AG08396 (cell line): ENCODE results near the gene STOX1.
"Not testable (repeated sequence)": the region's sequence is repeated elsewhere in the genome, so short reads cannot be mapped to it uniquely, and the experiment has no call there.

Source experiments
- DNase-seq: peaks from one replicate; pipeline ENCODE4 v3.0.0; 2012; ENCODE audit warnings: low spot score, mixed read lengths

STOX1 gene

GRCh38 chr10:68828833-68829232 lies 1.5 kb downstream of the STOX1 start:
- no peak for DNase-seq

DNA sequence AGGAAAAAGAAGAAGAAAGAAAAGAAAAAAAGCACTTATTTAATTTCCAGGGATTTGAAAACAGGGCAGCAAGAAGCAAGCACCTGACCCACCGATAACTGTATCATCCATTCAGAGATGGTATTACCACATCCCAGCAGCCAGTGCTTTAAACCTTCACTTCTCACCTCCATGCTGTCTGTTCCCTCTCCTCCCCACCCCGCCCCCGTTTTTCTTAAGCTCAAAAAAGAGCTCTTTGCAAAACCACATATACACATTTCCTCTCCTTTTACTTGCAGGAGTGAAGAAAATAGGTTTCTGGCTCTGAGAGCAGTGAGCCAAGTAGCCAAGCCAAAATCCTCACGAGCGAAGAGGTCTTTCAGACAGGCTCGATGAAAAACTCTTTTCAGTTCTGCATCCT lies 2.2 kb downstream of the STOX1 start:
- no peak for DNase-seq

- DNase-seq: no peak
These were observed 2.6 kb downstream of the STOX1 start for GRCh38 chr10:68829952-68830351.

DNA sequence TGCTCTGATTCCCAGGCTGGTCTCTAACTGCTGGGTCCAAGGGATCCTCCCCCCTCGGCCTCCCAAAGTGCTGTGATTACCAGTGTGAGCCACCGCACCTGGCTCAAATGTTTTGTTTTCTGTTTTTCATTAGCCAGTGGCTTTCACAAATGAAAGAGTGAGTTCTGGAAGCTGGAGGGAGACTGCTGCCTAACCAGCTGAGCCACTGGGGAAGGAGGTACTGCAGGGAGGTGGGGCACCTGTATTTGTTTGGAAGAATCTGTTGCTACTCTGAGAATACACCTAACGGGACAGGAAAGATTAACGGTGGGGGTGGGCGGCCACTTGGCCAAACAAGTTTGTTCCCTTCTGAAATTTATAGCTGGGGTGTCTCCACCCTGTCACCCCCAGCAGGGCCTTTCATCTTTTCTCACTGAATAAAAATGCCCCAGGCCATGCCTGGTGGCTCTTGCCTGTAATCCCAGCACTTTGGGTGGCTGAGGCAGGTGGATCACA lies 4.7 kb downstream of the STOX1 start:
- DNase-seq: no peak

- no peak for DNase-seq
These were observed 5.3 kb downstream of the STOX1 start for GRCh38 chr10:68832601-68833000.

GRCh38 chr10:68837626-68838322 lies 10.4 kb downstream of the STOX1 start:
- DNase-seq: no peak

DNA sequence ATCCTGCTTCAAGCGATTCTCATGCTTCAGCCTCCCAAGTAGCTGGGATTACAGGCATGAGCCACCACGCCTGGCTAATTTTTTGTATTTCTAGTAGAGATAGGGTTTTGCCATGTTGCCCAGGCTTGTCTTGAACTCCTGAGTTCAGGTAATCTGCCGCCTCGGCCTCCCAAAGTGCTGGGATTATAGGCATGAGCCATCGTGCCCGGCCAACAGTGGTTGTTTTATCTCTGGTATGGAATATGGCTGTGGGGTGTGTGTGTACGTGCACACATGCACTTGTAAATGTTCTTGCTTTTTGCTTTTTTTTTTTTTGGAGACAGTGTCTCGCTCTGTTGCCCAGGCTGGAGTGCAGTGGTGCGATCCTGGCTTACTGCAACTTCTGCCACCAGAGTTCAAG lies 13.3 kb downstream of the STOX1 start:
- DNase-seq: not testable (repeated sequence)

DNA sequence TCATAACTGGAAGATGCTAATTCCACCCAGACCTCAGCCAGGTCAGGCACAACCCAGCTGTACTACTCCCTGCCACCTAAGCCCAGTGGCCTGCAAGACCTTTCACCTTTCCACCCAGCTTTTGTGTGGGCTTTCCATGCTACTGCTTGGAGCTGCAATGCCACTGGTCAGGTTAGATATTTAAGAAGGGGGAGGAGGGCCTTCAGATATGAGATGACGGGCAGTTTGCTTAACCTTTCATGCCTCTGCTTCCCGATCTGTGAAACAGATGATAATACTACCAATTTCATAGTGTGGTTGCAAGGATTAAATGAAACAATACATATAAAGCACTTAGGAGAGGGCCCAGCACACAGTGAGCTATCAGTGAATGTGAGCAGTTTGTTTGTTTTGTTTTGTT lies 20.9 kb downstream of the STOX1 start:
- no peak for DNase-seq

GRCh38 chr10:68848806-68849205 lies 21.5 kb downstream of the STOX1 start:
- no peak for DNase-seq

DNA sequence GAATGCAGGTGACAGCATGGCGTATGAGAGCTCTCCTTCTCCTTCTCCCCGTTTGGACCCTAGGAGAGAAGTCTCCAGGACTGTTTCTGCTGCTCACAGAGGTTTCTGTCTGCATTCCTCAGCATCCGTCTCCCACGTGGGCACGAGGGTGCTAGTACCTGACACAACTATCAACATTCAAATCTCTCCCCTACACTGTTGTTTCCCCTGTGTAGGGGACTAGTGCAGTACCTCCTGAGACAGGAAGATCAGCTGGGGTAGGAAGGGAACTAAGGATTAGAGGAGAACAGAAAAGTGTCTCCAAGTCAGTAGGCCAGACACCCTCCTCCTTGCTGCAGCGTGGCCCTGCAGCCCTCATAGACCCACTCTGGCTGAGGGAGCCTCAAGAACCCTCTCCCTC lies 29.0 kb downstream of the STOX1 start:
- DNase-seq: no peak

- no peak for DNase-seq
These were observed 29.7 kb downstream of the STOX1 start for GRCh38 chr10:68857005-68857404.

GRCh38 chr10:68861253-68861652 lies 33.9 kb downstream of the STOX1 start:
- no peak for DNase-seq

GRCh38 chr10:68864611-68865010 lies 37.3 kb downstream of the STOX1 start:
- DNase-seq: no peak

DNA sequence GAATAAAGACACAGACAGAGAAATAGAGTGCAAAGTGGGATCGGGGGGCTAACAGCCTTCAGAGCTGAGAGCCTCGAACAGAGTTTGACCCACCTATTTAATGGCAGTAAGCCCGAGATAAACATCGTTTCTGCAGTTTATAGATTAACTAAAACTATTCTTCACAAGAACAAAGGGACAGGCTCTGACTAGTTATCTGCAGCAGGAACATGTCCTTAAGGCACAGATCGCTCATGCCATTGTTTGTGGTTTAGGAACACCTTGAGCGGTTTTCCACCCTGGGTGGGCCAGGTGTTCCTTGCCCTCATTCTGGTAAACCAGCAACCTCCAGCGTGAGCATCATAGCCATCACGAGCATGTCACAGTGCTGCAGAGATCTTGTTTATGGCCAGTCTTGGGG lies 40.8 kb downstream of the STOX1 start:
- DNase-seq: not testable (repeated sequence)

- DNase-seq: no peak
These were observed 42.3 kb downstream of the STOX1 start for GRCh38 chr10:68869623-68870022.

DNA sequence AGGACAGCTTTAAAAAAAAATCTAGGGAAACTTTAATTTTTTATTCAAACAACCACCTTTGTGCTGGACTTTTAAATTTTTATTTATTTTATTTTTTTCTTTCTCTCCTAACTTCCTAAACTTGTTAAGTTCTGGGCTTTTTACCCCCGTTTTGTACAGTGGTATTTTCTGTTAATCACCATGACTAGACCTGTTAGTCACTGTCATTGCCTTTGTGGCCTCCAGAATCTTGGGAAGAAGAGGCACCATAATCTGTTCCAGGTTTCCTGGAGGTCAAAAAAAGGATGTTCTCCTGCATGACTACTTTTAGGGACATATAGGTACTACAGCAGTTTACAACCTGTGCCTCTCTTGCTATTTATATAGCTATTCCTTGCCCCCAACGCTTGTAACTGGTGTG lies 42.7 kb downstream of the STOX1 start:
- DNase-seq: no peak

GRCh38 chr10:68870545-68871104 lies 43.3 kb downstream of the STOX1 start:
- no peak for DNase-seq

DNA sequence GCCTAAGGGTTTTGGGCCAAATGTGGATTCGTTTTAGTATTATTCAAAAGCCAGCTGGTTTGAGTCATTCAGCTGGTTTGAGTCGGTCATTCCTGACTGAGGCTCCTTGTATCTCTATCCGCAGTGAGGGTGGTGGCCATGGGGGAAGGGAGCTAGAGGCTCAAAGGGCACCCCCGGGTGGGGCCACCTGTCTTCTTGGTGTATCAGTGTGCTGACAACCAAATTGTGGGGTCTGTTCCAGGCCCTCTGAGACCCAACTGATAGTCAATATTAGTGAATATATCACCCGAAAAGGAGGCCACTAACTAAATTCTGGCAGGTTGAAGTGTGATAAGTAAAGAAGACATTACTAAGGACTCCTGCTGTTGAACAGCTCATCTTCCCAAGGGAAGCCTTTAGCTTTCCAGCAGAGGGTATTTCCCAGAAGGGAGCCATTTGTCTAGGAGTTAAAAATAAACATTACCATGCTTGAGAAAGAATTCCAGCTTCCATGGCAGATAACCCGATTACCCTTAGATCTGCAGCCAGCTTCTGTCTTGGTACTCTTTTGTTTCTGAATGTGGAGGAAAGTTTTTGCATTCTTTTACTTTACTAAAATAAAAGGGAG lies 43.9 kb downstream of the STOX1 start:
- no peak for DNase-seq

- DNase-seq: no peak
These were observed 44.5 kb downstream of the STOX1 start for GRCh38 chr10:68871731-68872342.

- no peak for DNase-seq
These were observed 49.2 kb downstream of the STOX1 start for GRCh38 chr10:68876246-68877138.

- DNase-seq: no peak
These were observed 50.3 kb downstream of the STOX1 start for GRCh38 chr10:68877482-68878110.

DNA sequence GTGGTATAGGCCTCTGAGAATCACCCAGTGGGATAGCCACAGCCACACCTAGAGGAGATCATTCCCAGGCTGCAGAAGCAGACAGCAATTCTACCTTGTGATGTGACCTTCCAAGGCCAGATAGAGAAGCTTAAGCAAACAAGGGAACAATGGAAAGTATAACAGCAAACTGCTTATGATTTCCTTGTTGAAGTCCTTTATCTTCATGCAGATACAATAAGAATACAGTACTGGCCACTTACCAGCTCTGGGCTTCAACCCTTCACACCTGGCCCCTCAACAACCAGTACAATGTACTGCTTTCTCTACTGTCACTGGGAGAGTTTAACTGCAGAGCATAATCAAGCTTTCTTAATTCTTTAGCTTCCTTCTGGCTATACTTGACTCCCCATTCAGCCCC lies 51.2 kb downstream of the STOX1 start:
- DNase-seq: no peak
